GM19238 (cell line): ENCODE results near the gene MAEL.
A peak's percentile ranks its signal among the peaks of the same experiment; 100 is the strongest.

Experiments used
- DNase-seq: peaks from one replicate; pipeline ENCODE4 v3.0.0; 2011; ENCODE audit warnings: low spot score; ENCODE audit not compliant: insufficient read length

The MAEL gene

DNA sequence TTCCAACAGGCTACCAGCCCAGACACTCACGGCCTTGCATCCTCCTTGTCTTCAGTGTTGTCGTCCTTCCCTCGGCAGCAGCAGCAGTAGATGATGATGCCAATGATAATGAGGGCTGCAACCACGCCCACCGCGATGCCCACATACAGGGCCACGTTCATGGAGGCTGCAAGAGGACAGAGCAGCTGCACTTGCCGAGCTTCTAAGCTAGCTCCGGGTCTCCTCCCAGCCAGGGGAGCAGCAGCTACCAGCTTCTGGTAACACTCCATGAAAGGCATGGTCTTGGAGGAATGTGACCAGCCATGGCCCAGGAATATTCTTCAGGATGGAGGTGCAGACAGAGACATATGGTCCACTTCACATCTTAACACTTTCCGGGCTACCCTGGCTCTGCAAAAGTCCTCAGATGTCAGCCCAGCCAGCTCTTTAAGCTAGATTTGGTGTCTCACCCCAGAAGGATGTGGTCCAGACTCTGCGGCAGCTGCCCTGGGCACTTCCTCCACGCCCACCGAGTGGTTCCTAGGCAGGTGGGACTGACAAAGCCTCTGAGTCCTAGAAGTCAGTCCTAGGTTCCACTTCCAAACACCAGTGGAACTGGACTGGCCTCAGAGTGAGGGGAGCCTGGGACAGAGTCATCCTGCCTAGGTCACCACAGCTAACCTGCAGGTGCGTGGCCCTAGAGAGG is 66.0 kb downstream of the MAEL start:
- no peak for DNase-seq

DNA sequence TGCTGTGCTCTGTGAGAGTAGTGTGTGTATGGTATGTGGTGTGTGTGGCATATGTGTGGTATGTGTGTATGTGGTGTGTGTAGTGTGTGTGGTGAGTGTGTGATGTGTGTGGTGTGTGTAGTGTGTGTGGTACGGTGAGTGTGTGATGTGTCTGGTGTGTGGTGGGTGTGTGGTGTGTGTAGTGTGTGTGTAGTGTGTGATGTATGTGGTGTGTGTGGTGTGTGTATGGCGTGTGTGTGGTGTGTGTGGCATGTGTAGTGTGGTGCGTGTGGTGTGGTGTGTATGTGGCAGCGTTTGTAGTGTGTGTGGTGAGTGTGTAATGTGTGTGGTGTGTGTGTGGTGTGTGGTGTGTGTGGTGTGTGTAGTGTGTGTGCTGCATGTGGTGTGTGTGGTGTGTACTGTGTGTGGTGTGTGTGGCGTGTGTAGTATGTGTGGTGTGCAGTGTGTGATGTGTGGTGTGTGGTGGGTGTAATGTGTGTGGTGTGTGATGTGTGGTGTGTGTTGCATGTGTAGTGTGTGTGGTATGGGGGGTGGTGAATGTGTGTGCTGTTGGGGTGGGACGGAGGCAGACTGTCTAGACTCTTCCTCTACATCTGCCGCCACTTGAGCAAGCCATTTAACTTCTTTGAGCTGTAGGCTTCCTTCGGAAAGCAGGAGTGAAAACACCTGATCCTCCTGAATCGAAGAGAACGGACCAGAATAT is 67.6 kb downstream of the MAEL start:
- DNase-seq: no peak

DNA sequence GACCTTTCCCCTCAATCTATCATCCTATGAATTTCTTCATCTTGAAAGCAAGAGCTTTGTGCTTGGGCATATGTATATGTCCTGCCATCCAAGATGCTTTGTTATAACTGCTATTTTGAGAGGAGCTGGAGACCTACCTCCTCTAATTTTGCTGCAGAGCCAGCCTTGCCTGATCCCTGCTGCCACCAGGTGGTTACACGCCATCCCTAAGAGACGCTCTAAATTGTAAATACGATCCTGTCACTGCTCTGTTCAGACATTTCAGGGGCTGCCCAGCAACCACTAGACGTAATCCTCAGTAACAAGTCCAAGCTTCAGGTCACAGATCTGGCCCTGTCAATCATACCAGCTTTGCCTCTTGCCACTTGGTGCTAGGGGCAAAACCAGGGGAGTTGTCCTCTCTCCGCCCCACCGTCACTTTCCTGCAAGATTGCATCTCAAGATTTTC is 68.2 kb downstream of the MAEL start:
- DNase-seq: peak; percentile 36

DNA sequence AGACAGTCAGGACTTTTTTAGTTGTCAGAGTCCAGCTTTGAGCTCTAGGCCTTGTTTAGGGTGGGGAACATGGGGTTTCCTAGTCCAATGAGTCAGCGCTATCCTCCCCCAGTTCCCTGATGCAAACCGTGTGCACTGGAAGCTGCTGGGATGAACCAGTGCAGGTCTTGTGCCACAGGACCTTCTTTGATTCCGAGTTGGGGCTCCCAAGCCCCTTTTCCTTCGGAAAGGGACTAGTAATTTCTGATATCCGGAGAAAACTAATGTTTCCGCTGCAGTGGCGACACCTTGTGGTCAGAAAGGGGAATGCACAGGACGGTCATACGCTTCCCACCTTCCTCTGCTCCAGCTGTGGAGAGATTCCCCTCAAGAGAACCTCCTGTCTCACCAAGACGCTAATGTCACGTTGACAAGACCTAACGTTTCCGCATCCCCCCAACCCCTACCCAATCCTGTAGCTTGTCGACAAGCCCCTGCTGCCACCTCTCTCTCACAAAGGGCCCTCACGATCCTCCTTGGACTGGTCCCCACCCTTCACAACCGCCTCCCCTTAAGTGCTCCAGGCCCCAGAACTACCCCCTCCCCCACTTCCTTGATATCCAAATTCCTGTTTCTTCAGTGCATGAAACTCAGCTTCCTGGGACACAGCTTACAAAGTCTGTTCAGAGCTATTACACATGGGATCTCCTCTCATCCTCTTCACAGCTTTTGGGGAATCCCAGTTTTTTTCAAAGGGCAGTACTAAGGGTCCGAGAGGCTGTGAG is 70.1 kb downstream of the MAEL start:
- peak; percentile 41 for DNase-seq

DNA sequence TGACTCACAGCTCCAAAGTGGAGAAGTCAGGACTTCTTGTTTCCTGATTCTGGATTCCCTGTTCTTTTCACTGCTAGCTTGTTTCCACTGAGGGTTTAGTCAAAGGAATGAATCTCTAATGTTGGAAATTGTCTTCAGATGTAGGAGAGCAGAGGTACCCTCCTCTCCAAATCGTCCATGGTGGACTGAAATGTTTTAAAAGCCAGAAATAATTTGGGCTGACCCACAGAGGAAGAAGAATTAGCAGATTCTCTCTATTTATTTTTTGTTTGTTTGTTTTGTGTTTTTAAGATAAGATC is 70.7 kb downstream of the MAEL start:
- no peak for DNase-seq

DNA sequence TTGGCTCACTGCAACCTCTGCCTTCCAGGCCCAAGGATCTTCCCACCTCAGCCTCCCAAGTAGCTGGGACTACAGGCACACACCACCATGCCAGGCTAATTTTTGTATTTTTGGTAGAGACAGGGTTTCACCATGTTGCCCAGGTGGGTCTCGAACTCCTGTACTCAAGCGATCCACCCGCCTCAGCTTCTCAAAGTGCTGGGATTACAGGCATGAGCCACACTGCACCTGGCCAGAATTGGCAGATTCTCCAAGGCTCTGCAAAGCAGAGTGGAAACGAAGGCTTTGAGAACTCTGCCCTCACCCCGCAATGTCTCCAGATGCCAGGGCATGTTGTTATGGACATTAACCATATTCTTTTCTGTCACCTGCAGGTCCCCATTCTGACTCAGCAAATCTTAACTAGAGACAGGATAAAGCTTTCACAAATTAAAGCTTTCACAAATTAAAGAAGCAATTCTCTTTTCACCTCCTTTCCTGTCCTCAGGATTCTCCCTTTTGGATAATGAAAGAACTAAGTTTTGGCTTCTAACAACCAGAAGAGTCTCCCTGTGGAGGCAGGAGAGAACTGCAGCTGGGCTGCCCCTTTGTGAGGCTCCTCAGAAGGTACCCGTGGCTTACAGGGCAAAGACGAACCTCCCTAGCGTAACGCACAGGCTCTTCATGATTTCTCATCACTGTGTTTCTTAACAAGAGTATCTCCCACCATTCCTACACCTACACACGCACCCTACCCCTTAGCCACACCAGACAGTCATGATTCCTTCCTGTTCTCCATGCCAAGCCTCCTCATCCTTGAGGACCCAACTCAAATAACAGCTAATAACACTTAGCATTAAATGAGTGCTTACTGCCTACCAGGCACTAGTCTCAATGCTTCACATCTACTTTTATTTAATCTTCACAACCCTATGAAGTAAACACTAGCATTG is 71.3 kb downstream of the MAEL start:
- no peak for DNase-seq

DNA sequence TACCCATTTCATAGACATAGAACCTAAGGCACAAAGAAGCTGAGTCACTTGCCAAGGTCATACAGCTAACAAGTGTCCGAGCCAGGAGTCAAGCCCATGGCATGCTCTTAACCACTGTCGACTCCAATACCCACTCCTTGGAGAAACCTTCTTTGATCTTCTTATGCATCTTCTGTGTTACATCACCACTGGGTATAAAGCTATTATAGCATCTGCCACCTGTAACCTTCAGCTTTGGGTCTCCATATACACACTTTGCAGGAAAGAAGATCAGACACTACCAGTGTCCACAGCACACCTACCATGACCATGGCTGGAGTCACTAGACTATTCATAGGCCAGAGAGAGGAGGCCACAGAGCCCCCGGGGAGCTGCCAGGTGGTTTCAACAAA is 72.0 kb downstream of the MAEL start:
- DNase-seq: no peak

DNA sequence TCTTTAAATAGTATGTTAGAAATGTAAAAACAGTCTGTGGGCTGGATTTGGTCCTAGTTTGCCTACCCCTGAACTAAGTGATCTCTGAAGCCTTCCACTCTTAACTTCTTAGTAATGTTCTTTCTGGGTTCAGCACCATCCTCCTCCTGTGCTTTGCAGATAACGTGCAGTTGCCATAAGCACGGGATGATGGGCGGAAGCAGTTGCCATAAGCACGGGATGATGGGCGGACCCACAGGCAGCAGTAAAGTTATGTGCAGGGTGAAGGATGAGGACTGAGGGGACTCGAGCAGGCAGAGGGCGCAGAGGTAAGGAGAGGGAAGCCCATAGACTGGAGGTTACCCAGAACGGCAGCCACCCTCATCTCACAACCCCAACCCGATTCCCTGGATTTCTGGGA is 75.5 kb downstream of the MAEL start:
- no peak for DNase-seq

DNA sequence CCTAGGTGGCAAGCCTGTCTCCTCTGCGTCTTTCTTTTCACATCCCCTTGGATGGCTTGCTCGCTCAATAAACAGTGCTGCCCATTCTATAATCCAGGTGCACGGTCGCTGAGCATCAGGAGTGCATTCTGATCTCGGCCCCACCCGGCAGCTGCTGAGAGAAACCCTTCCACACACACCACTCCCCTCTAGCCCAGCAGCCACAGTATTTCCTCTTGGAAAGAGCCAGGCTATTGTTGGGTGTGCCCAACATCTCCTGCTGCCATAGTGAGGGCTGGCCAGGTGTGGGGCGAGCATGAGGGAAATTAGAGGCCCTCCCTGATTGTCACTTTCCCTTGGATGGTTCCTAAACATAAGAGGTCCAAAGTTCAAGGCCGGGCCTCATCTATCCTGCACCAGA is 76.4 kb downstream of the MAEL start:
- DNase-seq: no peak

DNA sequence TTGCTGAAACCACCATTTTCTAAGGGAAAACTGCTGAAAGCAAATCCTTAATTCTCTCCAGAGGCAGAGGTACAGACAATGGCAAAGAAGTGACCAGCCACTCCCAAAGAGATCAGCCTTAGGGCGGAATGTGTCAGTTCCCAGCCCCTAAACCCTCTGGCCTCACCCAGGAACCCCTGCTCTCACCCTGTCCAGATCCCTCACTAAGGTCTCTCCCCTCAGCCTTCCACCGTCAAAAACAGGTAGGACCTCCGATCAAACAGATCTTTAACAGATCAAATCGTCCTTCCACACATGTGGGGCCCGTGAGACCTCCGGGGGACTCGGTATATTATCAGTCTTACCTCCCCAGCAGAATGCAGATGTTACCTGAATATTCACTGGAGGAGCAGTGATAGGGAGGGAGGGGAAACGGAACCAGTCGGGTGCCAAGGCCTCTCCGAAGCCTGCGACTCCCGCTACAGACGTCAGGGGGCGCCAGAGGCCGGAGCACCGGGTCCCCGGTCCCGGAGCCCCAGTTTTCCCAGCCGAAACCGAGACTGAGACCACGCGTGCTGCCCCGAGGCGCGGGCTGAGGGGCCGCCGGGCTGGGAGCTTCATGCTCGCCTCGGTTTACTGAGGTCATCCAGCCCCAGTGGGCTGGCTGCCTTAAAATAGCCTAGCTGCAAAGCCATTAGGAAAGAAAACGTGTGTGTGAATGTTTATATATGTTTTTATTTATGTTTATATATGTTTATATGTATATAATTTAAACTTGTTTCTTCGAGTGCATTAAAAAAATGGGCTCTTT is 77.4 kb downstream of the MAEL start:
- DNase-seq: peak; percentile 72

DNA sequence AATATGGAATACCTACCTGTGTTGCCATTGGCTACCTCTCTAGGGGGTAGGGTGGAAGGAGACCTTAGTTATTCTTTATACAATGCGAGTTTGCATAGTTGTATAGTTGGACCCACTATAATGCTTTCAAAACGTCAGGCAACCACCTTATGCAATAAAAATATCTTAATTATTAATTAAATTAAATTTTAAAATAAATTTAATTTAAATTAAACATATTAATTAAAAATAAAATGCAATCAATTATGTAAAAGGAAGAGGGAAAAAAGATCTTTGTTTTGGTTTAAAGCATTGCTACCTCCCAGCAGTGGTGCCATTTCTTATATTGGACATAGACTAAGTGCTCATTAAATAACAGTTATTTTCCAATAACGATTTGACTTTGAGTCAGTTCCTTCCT is 78.8 kb downstream of the MAEL start:
- no peak for DNase-seq

DNA sequence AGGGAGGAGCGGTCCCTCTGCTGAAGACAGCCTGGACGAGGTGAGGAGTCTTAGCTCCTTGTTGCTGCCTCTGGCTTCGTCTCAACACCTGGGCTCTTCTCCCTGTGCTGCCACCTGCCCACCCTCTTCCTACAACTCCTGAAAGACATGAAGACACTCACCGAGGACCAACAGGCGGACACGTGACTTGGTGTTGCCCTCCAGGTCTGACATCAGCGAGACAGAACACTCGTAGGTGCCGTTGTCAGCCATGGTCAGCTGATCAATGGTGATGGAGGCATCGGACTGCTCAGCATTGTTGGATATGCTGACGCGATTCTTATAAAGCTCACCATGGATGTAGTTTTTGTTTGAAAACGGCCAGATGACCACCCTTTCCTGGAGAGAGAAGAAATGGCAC is 79.7 kb downstream of the MAEL start:
- no peak for DNase-seq

DNA sequence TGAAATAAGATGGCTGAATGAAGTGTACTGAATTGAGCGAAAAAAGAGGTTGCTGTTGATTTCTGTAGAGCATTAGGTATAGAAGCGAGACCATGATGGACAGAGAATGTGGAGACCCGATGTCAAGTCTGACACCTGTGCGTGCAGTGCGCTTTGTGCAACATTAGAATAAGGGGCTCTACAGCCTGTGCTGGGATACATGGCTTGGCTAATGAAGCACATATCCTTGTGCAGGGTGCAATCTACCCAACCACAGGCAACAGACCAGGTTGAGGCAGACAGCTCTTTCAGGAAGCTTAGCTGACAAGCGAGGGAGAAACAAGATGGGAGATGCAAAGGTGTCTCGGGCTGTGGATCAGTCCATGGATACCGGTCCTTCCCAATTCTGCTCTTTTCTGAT is 82.2 kb downstream of the MAEL start:
- no peak for DNase-seq
